Endothelial cell (in vitro differentiated cells): ENCODE results near the gene LMO7. TPM values are rescaled to one million over a fixed set of nuclear protein-coding genes. Genes with fewer than 3 reads are reported as not detected.

ENCODE experiments used
- DNase-seq: peaks from one replicate; pipeline ENCODE4 v3.0.0; 2021; ENCODE audit warnings: low spot score
- H3K27ac Mint-ChIP-seq: one replicate; pipeline ENCODE4 v1.8.0; 2021; ENCODE audit warnings: mixed read lengths, inconsistent platforms; ENCODE audit not compliant: unreplicated experiment
- H3K27me3 Mint-ChIP-seq: one replicate; pipeline ENCODE4 v1.8.0; 2021; ENCODE audit warnings: mild to moderate bottlenecking, moderate library complexity, mixed read lengths, inconsistent platforms; ENCODE audit not compliant: unreplicated experiment
- H3K36me3 Mint-ChIP-seq: one replicate; pipeline ENCODE4 v1.8.0; 2021; ENCODE audit warnings: mild to moderate bottlenecking, low read depth, mixed read lengths, inconsistent platforms; ENCODE audit not compliant: unreplicated experiment
- H3K4me1 Mint-ChIP-seq: one replicate; pipeline ENCODE4 v1.8.0; 2021; ENCODE audit warnings: mild to moderate bottlenecking, mixed read lengths, inconsistent platforms; ENCODE audit not compliant: unreplicated experiment
- H3K4me3 Mint-ChIP-seq: one replicate; pipeline ENCODE4 v1.8.0; 2021; ENCODE audit warnings: mild to moderate bottlenecking, mixed read lengths, inconsistent platforms; ENCODE audit not compliant: unreplicated experiment
- H3K9me3 Mint-ChIP-seq: one replicate; pipeline ENCODE4 v1.8.0; 2021; ENCODE audit warnings: mixed read lengths, inconsistent platforms; ENCODE audit not compliant: unreplicated experiment
- total RNA-seq: library from RNA; stranded (reverse); fragmentation: NEBNext Ultra II Directional; extraction: Animal tissue kit (Norgen Biotek cat#: 25700); gene quantifications from one replicate; pipeline ENCODE4 v1.2.1, GENCODE V29; 2021; ENCODE audit not compliant: unreplicated experiment
- TF ChIP-seq, protein P1 (sequence below): fragments of 200-600 bp; sonication (generic); IDR thresholded peaks from one replicate; pipeline ENCODE4 v1.5.0; 2021; ENCODE audit warnings: antibody characterized with exemption; ENCODE audit not compliant: unreplicated experiment

The LMO7 gene
- total RNA-seq, 1 donor from 2014 or later: 5.7 TPM

DNA sequence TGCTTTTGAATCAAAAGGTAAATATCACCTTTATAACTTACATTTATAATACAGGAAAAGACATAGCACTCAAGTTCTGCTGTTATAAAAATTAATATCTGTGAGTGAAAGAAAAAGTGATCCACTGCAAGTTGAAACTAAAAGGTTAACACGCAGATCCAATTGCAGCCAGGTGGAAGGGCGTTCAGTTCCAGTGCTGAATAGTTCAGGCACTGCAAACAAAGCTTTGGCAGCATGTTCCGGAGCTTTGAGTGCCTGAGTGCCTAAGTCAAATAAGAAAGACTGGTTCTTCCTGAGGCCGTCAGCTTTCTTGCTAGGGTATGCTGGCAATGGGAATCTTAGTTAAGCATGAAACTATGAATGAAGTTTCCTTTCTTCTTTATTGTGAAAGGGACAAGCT, 200.3 kb downstream of the LMO7 start:
- no peaks in the 10 kb centered on the region for H3K9me3 Mint-ChIP-seq

DNA sequence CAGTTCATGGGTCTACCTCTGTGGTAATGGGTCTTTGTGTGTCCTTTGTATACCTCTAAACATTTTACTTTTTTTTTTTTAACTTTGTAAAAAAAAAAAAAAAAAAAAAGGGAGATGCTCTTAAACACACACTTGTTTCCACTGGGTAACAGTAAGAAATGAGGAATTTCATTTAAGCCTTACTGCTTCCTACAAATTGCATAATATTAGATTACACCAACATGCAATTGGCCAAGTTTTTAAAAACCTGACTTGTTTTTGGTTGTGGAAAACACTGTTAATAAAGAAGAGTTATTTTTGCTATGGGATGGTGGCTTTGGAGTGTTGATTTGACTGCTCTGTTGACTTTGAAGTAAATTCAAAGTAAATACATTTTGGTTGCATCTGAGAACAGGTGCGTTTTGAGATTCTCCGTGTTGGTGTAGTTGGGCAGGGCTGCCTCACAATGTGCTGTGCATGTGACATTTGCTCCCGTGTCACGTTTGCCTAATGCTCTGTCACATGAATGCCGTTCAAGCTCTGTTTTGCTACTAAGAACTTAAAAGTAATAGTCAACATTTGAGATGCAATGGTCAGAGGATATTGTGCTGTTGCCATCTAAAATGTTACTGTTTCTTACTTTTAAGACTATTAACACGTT, 202.4 kb downstream of the LMO7 start:
- no peaks in the 10 kb centered on the region for H3K27me3 Mint-ChIP-seq
- H3K9me3 Mint-ChIP-seq: no peaks in the 10 kb centered on the region
- no peak overlapping the region for H3K27ac Mint-ChIP-seq
- peaks cover 9% of the 10 kb centered on the region for H3K4me1 Mint-ChIP-seq
- H3K4me3 Mint-ChIP-seq: no peak overlapping the region
- no peak for DNase-seq
- H3K36me3 Mint-ChIP-seq: no peaks in the 10 kb centered on the region
- TF ChIP-seq, protein P1, sequence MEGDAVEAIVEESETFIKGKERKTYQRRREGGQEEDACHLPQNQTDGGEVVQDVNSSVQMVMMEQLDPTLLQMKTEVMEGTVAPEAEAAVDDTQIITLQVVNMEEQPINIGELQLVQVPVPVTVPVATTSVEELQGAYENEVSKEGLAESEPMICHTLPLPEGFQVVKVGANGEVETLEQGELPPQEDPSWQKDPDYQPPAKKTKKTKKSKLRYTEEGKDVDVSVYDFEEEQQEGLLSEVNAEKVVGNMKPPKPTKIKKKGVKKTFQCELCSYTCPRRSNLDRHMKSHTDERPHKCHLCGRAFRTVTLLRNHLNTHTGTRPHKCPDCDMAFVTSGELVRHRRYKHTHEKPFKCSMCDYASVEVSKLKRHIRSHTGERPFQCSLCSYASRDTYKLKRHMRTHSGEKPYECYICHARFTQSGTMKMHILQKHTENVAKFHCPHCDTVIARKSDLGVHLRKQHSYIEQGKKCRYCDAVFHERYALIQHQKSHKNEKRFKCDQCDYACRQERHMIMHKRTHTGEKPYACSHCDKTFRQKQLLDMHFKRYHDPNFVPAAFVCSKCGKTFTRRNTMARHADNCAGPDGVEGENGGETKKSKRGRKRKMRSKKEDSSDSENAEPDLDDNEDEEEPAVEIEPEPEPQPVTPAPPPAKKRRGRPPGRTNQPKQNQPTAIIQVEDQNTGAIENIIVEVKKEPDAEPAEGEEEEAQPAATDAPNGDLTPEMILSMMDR: no peak

More for the DNA sequence above, 200.3 kb downstream of the LMO7 start:
- TF ChIP-seq, protein P1: no peak
- peaks cover 1% of the 10 kb centered on the region for H3K4me1 Mint-ChIP-seq
- no peak for DNase-seq
- H3K27ac Mint-ChIP-seq: no peak overlapping the region
- no peaks in the 10 kb centered on the region for H3K27me3 Mint-ChIP-seq
- no peaks in the 10 kb centered on the region for H3K36me3 Mint-ChIP-seq
- no peak overlapping the region for H3K4me3 Mint-ChIP-seq

DNA sequence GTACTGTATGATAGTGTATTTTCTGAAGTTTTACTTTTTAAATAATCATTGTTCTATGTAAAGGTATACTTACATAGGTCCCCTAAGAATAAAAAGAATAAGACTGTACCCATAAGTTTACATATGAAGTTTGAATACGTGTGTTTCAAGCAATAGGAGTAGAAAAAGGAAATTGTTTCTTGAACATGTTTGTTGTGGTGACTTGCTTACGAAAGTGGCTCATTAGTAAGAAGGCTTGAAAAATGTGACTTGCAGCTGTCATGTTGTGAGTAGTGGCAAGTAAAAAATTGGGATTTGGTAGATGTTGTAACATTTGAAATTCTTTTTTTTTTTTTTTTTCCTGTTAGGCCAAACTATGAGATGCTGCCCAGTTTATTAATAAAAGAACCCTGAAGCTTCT, 203.3 kb downstream of the LMO7 start:
- Mint-ChIP-seq H3K27me3 (no peaks in the 10 kb centered on the region), H3K4me3 (no peak overlapping the region), H3K27ac (no peak overlapping the region), H3K9me3 (no peaks in the 10 kb centered on the region), H3K4me1 (peaks cover 9% of the 10 kb centered on the region), H3K36me3 (no peaks in the 10 kb centered on the region)
- DNase-seq: no peak
- TF ChIP-seq, protein P1: no peak

DNA sequence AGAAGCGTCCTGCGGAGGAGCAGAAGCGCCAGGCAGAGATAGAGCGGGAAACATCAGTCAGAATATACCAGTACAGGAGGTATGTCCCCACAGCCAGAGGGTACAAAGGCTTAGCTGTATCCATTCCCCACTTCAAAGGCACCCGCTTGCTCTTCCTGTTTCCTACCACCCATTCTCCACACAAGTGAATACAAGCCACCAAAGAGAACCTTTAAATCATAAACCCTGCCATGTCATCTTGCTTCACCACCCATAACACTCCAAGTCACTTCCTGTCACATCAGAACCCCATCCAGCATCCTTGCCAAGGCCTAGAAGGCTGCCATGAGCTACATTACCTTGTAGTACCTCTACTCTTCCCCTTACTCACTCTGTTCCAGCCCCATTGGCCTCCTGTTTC, 205.8 kb downstream of the LMO7 start:
- peaks cover 9% of the 10 kb centered on the region for H3K4me1 Mint-ChIP-seq
- TF ChIP-seq, protein P1: no peak
- H3K9me3 Mint-ChIP-seq: no peaks in the 10 kb centered on the region
- H3K27ac Mint-ChIP-seq: no peak overlapping the region
- H3K36me3 Mint-ChIP-seq: no peaks in the 10 kb centered on the region
- H3K27me3 Mint-ChIP-seq: no peaks in the 10 kb centered on the region
- no peak for DNase-seq
- H3K4me3 Mint-ChIP-seq: no peak overlapping the region

DNA sequence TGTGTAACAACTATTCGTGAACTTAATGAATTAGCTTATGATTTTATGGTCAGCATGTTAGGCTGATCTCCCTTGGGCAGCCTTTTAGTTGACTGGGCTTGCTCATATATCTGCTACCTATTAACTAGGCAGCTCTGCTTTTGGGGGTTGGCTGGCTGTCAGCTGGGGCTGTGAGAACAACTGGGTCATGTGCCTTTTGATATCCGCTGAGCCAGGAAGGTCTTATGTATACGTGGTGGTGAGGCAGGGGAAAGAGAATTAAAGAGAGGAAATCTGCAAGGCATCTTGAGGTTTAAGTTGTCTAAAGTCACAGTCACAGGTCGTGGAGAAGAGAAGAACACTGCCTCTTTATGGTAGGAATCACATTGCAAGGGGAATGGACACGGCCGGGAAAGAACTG, 206.9 kb downstream of the LMO7 start:
- no peaks in the 10 kb centered on the region for H3K36me3 Mint-ChIP-seq
- no peak overlapping the region for H3K27ac Mint-ChIP-seq
- H3K4me1 Mint-ChIP-seq: peaks cover 9% of the 10 kb centered on the region
- DNase-seq: no peak
- no peaks in the 10 kb centered on the region for H3K9me3 Mint-ChIP-seq
- no peaks in the 10 kb centered on the region for H3K27me3 Mint-ChIP-seq
- no peak overlapping the region for H3K4me3 Mint-ChIP-seq
- TF ChIP-seq, protein P1: no peak
